HG03045 (cell line): Measurements from ENCODE around the gene LAPTM5.

ENCODE experiments used
- ATAC-seq: cut with Tn5 transposase; IDR thresholded peaks from one replicate; pipeline ENCODE4 v1.9.1; 2021; ENCODE audit warnings: mild to moderate bottlenecking, moderate library complexity; ENCODE audit not compliant: unreplicated experiment

Gene LAPTM5

GRCh38 chr1:30787856-30788495, 30.4 kb upstream of the LAPTM5 start:
- no peak for ATAC-seq

DNA sequence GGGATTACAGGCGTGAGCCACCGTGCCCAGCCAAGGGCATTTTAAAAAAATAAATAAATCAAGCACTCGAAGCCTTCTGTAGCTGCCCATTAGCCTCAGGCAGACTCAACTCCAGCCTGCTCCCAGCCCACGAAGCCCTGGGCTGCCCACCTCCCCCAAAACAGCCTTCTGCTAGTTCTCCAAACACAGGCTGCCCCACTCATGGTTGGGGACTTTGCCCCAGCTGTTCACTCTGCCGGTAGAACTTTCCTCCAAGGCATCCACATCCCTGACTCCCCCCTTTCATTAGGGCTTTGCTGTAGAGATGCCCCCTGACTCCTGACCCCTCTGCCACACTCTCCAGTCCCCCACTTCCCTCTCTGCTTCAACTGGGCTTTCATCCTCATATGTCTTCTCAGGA, 29.7 kb upstream of the LAPTM5 start:
- no peak for ATAC-seq

GRCh38 chr1:30786264-30786991, 28.9 kb upstream of the LAPTM5 start:
- ATAC-seq, result no peak

DNA sequence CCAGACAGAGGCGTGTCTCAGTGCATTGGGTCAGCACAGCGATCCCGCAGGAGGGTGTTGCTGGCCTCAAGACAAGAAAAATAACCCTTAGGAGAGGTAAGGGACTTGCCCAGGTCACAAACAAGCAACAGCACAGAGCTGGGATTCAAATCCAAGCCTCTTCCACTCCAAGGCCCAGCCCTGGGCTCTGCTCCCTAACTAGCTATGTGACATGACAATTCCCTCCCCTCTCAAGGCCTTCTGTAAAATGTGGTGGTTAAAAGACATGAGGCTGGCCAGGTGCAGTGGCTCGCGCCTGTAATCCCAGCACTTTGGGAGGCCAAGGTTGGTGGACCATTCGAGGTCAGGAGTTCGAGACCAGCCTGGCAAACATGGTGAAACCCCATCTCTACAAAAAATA, 28.1 kb upstream of the LAPTM5 start:
- no peak for ATAC-seq

DNA sequence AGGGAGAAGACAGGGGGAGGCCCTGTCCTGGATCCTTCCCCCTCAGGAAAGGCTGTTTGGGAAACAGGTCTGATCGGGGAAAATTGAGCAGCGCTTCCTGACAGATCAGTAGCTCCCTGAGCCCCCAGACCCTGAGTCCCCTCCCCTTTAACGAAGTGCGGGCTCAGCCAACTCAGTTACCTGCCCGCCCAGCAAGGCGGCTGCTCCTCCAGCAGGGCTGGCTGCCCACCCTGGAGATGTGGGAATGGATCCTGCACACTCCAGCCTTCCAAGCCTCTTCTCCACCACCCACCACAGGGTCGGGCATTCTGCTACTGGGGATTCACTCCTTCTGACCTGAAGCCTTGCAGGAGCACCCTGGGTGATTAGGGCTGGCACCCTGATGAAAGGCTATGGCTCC, 27.6 kb upstream of the LAPTM5 start:
- no peak for ATAC-seq

GRCh38 chr1:30783256-30783915, 25.8 kb upstream of the LAPTM5 start:
- ATAC-seq, result no peak

- peak; percentile 59 for ATAC-seq
These were observed 25.0 kb upstream of the LAPTM5 start for GRCh38 chr1:30782361-30783255.

GRCh38 chr1:30781906-30782305, 24.3 kb upstream of the LAPTM5 start:
- ATAC-seq, result no peak

DNA sequence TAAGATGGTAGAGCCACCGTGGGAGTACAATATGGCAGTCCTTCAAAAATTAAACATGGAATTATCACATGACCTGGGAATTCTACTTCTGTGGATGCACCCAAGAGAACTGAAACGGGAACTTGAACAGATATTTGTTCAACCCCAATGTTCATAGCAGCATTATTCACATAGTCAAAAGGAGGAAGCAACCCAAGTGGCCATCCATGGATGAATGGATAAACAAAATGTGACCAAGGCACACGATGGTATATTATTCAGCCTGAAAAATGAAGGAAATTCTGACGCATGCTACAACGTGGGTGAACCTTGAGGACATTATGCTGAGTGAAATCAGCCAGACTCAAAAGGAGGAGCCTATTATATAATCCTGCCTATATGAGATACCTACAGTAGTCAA, 22.8 kb upstream of the LAPTM5 start:
- no peak for ATAC-seq

DNA sequence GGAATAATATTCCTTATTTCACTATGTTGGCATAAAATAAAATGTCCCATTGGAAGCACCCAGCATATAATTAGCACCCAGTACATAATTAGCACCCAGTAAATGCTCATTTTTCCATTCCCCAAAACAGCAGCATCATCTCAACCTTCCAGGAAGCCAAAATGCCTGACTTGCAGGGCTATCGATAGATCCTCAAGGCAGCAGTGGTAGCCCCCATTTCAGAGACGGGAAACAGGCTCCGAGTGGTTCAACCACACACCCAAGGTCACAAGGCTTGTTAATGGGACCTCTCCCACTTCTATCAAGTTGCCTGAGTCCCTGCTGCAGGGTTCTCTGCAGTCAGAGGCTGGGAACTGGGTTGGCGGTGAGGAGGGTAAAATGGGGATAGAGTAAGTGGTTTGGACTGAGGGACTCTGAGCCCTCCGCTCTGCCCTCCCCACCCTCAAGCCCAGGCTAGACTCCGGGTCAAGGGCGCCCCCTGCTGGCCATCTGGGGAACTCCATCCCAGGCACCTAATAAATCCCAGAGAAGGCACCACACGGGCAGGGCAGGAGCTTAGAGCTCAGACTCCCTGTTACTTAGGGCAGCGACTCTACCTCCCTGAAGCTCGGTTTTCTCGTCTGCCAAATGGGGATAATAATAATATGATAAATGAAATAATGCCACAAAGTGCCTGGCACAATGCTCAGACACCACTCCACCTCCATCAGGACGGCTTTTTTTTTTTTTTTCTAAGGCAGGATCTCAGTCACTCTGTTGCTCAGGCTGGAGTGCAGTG, 21.9 kb upstream of the LAPTM5 start:
- no peak for ATAC-seq

DNA sequence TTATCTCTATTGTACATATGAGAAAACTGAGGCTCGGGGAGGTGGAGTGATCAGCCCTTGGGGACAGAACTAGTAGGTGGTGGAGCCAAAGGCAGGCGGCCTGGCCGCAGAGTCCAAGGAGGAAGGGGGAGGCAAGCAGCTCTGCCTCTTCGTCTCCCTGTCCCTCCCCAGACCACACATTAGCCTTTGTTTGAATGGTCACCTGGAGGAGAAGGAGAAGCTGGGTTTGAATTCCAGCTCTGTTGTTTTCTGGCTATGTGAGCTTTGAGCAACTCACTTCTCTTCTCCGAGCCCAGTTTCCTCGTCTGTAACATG, 21.4 kb upstream of the LAPTM5 start:
- no peak for ATAC-seq

DNA sequence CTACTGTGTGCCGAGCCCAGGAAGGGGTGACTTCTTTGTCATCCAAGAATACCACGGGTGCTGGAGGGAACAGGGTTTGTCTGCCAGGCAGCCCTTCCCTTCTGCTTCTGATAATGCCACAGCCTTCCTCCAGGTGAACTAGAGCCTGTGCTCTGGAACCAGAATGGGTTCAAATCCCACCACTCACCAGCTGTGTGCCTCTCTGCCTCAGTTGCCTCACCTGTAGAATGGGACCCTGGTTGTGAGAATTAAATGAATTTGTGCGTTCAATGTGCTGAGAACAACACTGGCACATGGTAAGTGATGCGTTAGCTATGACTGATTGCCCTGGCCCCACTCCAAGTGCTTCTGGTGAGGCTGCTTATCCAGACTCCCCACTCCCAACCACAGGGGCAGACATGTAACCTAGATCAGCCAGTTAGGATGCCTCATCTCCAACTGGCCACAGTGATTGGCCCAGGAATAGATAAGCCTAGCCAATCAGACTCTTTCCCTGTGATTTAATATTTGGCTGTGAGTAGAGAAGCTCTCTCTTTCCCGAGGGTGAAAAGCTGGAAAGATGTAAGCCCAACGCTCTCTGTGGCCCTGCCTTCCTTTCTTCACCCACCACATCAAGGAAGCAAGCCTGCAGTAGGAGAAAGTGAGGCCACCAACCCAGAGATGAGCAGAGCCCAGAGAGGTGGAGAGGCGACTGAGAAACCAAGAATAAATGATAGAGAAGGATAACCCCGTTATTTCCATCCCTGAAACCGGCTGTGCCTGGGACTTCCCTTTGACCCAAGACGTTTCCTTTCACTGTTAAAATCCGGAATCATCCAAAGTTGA, 20.8 kb upstream of the LAPTM5 start:
- ATAC-seq, result no peak

- ATAC-seq, result no peak
These were observed 20.3 kb upstream of the LAPTM5 start for GRCh38 chr1:30777904-30778153.

DNA sequence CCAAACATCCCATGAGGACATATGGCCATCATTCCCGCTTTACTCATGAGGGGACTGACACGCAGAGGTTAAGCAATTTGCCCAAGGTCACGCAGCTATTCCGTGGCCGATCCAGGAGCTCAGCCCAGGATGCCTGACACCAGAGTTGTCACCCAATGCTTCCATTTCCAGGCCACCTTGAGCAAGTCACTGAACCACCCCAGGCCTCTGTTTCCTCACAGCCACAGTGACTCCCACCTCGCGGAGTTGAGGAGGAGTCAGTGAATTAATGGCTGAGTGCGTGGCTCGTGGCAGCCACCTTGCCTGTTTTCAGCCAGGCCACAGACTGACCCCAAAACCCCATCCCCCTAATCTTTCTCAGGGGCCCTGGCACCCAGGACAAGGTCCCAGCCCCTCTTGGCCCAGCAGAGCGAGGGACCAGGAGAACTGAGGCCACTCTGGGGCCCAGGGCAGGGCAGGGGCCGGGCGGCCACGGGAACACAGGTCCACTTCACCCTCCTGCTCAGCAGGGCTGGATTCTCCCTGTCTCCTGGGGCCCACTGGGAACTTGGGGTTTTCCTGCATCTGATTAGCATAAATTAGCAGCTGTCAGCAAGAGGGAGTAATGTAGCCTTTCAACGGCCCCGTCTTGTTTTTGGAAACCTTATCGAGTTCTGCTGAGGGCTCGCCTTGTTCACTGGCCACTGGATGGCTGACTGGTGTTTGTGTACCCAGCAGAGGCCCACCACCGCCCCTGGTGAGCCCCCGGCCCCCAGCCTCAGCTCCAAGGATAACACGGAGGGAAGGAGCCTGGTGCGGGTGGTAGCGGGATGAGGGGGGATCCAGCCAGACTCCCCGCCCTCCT, 19.7 kb upstream of the LAPTM5 start:
- ATAC-seq, result no peak

- no peak for ATAC-seq
These were observed 18.8 kb upstream of the LAPTM5 start for GRCh38 chr1:30776097-30777059.

DNA sequence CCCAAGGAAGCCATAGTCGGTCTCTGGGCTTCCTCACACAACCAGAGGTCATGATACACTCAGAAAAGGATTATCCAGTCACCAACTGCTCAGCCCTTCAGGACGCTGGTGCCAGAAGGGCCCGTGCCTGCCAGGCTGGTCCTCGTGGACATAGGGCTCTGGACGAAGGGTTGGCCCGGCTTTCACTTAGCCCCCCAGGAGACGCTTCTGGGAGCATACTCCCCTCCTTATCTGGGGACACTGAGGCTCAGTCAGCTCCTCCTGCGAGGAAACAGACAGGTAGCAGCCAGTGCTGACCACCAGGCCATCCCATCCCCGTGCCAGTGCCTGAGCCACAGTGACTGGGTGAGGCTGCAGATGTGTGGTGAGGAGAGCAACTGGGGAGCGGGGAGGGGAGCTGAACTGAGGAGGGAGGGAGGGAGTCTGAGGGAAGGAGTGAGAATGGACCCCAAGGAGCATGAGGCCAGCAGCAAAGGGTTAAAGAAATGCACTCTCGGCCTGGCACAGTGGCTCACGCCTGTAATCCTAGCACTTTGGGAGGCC, 17.9 kb upstream of the LAPTM5 start:
- ATAC-seq, result no peak

DNA sequence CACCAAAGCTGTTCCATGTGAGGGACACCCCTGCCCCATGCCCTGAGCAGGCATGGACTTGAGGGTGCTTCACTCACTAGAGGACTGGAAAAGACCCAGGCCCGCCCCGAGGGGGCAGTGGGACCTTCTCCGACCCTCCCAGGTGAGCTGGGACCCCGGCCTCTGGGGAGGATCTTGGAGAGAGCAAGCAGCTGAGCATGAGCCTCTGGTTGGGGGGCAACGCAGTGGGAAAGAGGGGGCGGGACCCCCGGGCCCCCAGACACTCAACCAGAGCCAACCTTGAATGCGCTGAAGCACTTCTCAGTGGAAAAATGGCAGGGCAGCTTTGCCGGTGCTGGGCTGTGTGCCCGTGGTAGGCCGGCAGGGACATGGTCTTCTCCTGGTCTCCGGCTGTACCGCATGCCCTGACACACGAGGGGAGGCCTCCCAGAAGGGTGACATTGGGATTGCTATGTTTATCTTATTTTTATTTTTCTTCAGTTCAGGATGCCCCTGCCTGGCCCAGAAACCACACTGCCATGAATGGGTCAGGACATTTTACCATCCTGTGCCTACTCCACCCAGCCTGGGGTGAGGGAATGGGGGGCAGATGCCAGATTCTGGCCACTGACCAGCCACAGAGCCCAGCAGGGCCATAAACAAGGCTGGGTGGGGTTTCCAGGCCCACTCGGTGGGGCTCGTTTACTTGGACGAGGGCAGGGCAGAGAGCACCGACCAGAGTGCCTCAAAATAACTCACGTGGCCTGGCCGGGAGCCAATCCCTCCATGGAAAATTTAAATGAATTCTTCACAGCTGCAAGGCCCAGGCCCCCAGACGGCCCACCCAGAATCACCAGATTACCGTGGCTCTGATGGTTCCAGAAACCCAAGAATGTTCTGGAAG, 17.2 kb upstream of the LAPTM5 start:
- ATAC-seq, result no peak
